GM12878 (cell line): ENCODE data around the gene MEF2C. TPM values are rescaled to one million over a fixed set of nuclear protein-coding genes. Genes with fewer than 3 reads are reported as not detected.

Experiments used
- ATF7 ChIP-seq: fragments of 450-650 bp; IDR thresholded peaks from 2 replicates; pipeline ENCODE4 v1.6.1; 2016; ENCODE audit warnings: low read depth, mild to moderate bottlenecking
- BCL11A ChIP-seq: IDR thresholded peaks from 2 replicates; pipeline ENCODE4 v1.6.1; 2011; ENCODE audit warnings: low read depth, low read length
- BHLHE40 ChIP-seq, 2 experiments: fragments of 450-650 bp in 1 of 2; IDR thresholded peaks; 2 replicates each; pipeline ENCODE4 v1.6.1; 2011 to 2017; ENCODE audit warnings: low read depth in 2 of 2, borderline replicate concordance in 1 of 2, improper control_type of control experiment in 1 of 2, low read length in 1 of 2, mild to moderate bottlenecking in 1 of 2
- CHD1 ChIP-seq: IDR thresholded peaks from 2 replicates; pipeline ENCODE4 v1.6.1; 2012; ENCODE audit warnings: low read depth, low read length, improper control_type of control experiment
- FOS ChIP-seq: IDR thresholded peaks from 3 replicates; pipeline ENCODE4 v1.6.1; 2011; ENCODE audit warnings: borderline replicate concordance; ENCODE audit not compliant: insufficient read length; ENCODE audit errors: extremely low read depth
- HDAC6 ChIP-seq: fragments of 200-600 bp; sonication (generic); IDR thresholded peaks from one replicate; pipeline ENCODE4 v1.8.0; 2017; ENCODE audit warnings: antibody characterized with exemption; ENCODE audit not compliant: unreplicated experiment
- HDGF ChIP-seq: fragments of 450-650 bp; IDR thresholded peaks from 2 replicates; pipeline ENCODE4 v1.6.1; 2016; ENCODE audit warnings: antibody characterized with exemption
- KLF5 ChIP-seq: fragments of 450-650 bp; IDR thresholded peaks from 2 replicates; pipeline ENCODE4 v1.6.1; 2014; ENCODE audit warnings: mild to moderate bottlenecking; ENCODE audit not compliant: partially characterized antibody
- NBN ChIP-seq: fragments of 450-650 bp; IDR thresholded peaks from 2 replicates; pipeline ENCODE4 v1.6.1; 2016
- NFIC ChIP-seq: IDR thresholded peaks from 2 replicates; pipeline ENCODE4 v1.6.1; 2012; ENCODE audit warnings: low read depth, mild to moderate bottlenecking, inconsistent platforms, low read length, moderate library complexity
- NFYA ChIP-seq: IDR thresholded peaks from 2 replicates; pipeline ENCODE4 v1.6.1; 2011; ENCODE audit warnings: low read depth, mild to moderate bottlenecking, low read length, improper control_type of control experiment, borderline replicate concordance
- NFYB ChIP-seq: IDR thresholded peaks from 2 replicates; pipeline ENCODE4 v1.6.1; 2011; ENCODE audit warnings: low read depth, mild to moderate bottlenecking, low read length, improper control_type of control experiment, moderate library complexity; ENCODE audit not compliant: insufficient read depth
- NKRF ChIP-seq: fragments of 450-650 bp; conservative IDR thresholded peaks from 2 replicates; pipeline ENCODE4 v1.6.1; 2017; ENCODE audit warnings: mild to moderate bottlenecking, moderate library complexity
- PML ChIP-seq: IDR thresholded peaks from 2 replicates; pipeline ENCODE4 v1.6.1; 2012; ENCODE audit warnings: low read length, inconsistent platforms
- POLR2A ChIP-seq: IDR thresholded peaks from 2 replicates; pipeline ENCODE4 v1.6.1; 2011; ENCODE audit warnings: low read depth, mild to moderate bottlenecking, low read length
- RUNX3 ChIP-seq: IDR thresholded peaks from 2 replicates; pipeline ENCODE4 v1.6.1; 2012; ENCODE audit warnings: low read length, inconsistent platforms
- SP1 ChIP-seq: IDR thresholded peaks from one replicate; pipeline ENCODE4 v1.6.1; 2011; ENCODE audit warnings: low read depth, low read length
- SREBF1 ChIP-seq: IDR thresholded peaks from 2 replicates; pipeline ENCODE4 v1.6.1; 2012; ENCODE audit warnings: mild to moderate bottlenecking, low read length
- STAT1 ChIP-seq: fragments of 450-650 bp; conservative IDR thresholded peaks from 2 replicates; pipeline ENCODE4 v1.6.1; 2014; ENCODE audit warnings: antibody characterized with exemption, mild to moderate bottlenecking
- SUZ12 ChIP-seq: fragments of 200-600 bp; sonication (generic); IDR thresholded peaks from one replicate; pipeline ENCODE4 v1.6.1; 2018; ENCODE audit warnings: antibody characterized with exemption, mild to moderate bottlenecking; ENCODE audit not compliant: unreplicated experiment
- TBL1XR1 ChIP-seq: IDR thresholded peaks from 2 replicates; pipeline ENCODE4 v1.6.1; 2012; ENCODE audit warnings: low read depth, low read length, improper control_type of control experiment
- TCF12 ChIP-seq: IDR thresholded peaks from 2 replicates; pipeline ENCODE4 v1.6.1; 2011; ENCODE audit warnings: low read depth, mild to moderate bottlenecking, low read length
- ZNF274 ChIP-seq: IDR thresholded peaks from one replicate; pipeline ENCODE4 v1.8.0; 2011; ENCODE audit not compliant: insufficient read length, insufficient read depth
- polyA plus RNA-seq, 11 experiments: library from polyadenylated mRNA; depleted of rRNA in 4 of 11; unstranded in 6 of 11; stranded (reverse) in 5 of 11; fragments of >200 nt; fragmentation: Nextera tagmentation in 4 of 11; fragmentation: Illumina TruSeq in 1 of 11; extraction: Ambion mirVana in 4 of 11; extraction: Trizol in 1 of 11; gene quantifications; 1 replicate in 1 of 11; 2 replicates in 10 of 11; pipeline versions ENCODE4 v1.2.1 to v1.2.3, GENCODE V29; 2011 to 2016; ENCODE audit warnings: inconsistent platforms in 2 of 11, missing spikeins in 2 of 11, low read depth in 1 of 11
- total RNA-seq, 4 experiments: library from RNA; depleted of rRNA in 3 of 4; stranded (reverse); fragments of >200 nt in 3 of 4; fragmentation: Illumina TruSeq in 1 of 4; extraction: Trizol in 1 of 4; gene quantifications; 2 replicates each; pipeline versions ENCODE4 v1.2.1 to v1.2.3, GENCODE V29; 2013 to 2021
- TF ChIP-seq, protein P1 (sequence below): fragments of 450-650 bp; formaldehyde crosslinking; IDR thresholded peaks from 2 replicates; pipeline ENCODE4 v1.4.0; 2022; ENCODE audit warnings: mild to moderate bottlenecking, moderate library complexity
- TF ChIP-seq, protein P2 (sequence below): fragments of 150-350 bp; IDR thresholded peaks from 2 replicates; pipeline ENCODE4 v1.6.1; 2014; ENCODE audit warnings: mild to moderate bottlenecking, low read depth, low read length

The MEF2C gene
- total and polyA plus RNA-seq, 10 of the 15 experiments (the other 5 are each of a cell fraction or from before 2014, with no cell fraction given): 104 to 225 (median 180) TPM

DNA sequence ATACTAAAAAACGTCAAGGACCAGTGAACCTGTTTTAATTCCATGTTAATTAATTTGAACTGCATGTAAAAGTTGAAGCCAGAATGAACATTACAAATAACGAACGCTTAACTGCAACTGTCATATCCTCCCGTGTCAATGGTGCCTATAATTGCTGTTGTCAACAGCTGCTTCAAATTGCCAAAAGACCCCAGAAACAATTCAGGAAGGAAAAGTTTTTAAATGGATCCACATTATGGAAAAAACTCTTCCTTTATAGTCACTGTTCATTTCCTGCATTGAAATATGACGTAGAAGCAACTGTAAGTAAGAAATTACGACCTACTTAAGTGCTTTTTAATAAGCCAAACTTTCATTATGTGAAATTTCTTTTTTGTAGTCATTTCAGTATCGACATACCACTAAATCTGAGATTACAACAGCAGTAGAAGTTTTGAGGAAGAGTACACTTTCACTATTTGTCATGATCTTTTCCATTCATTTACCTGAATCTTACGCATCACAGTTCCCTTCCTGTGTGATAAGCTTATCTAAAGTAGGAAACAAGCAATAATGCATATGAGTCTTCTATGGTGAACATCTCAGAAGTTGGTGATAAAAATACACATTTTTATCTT, 37.8 kb downstream of the MEF2C start (continued):
- TF ChIP-seq CHD1 (no peak), STAT1 (no peak), TCF12 (no peak), ZNF274 (no peak), FOS (no peak), SUZ12 (no peak), SP1 (no peak), HDAC6 (no peak), NKRF (no peak), PML (peak; percentile 81), ATF7 (peak; percentile 92), POLR2A (no peak), TBL1XR1 (0 out of 2 replicates have a peak, but pooled peaks have one; percentile 64), RUNX3 (peak; percentile 92), NFYA (no peak), NFYB (no peak), SREBF1 (0 out of 2 replicates have a peak, but pooled peaks have one; percentile 8), NFIC (peak; percentile 98), HDGF (no peak), BHLHE40 (IDR thresholded peaks at IDR 0.05; ENCODE audit: borderline replicate concordance in 1 of 2, low read depth in 2 of 2, low read length in 1 of 2) (peak; percentile 7 to 28; a peak in 2 of 4 replicates), NBN (peak; percentile 86), KLF5 (no peak), BCL11A (peak; percentile 95)
- TF ChIP-seq, protein P1, sequence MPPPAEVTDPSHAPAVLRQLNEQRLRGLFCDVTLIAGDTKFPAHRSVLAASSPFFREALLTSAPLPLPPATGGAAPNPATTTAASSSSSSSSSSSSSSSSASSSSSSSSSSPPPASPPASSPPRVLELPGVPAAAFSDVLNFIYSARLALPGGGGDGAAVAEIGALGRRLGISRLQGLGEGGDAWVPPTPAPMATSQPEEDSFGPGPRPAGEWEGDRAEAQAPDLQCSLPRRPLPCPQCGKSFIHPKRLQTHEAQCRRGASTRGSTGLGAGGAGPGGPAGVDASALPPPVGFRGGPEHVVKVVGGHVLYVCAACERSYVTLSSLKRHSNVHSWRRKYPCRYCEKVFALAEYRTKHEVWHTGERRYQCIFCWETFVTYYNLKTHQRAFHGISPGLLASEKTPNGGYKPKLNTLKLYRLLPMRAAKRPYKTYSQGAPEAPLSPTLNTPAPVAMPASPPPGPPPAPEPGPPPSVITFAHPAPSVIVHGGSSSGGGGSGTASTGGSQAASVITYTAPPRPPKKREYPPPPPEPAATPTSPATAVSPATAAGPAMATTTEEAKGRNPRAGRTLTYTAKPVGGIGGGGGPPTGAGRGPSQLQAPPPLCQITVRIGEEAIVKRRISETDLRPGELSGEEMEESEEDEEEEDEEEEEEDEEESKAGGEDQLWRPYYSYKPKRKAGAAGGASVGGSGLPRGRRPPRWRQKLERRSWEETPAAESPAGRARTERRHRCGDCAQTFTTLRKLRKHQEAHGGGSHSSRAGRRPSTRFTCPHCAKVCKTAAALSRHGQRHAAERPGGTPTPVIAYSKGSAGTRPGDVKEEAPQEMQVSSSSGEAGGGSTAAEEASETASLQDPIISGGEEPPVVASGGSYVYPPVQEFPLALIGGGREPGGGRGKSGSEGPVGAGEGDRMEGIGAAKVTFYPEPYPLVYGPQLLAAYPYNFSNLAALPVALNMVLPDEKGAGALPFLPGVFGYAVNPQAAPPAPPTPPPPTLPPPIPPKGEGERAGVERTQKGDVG: no peak
- TF ChIP-seq, protein P2, sequence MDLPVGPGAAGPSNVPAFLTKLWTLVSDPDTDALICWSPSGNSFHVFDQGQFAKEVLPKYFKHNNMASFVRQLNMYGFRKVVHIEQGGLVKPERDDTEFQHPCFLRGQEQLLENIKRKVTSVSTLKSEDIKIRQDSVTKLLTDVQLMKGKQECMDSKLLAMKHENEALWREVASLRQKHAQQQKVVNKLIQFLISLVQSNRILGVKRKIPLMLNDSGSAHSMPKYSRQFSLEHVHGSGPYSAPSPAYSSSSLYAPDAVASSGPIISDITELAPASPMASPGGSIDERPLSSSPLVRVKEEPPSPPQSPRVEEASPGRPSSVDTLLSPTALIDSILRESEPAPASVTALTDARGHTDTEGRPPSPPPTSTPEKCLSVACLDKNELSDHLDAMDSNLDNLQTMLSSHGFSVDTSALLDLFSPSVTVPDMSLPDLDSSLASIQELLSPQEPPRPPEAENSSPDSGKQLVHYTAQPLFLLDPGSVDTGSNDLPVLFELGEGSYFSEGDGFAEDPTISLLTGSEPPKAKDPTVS: no peak
